Caco-2 (cell line): ENCODE measurements around the gene FEV. TPM values are rescaled to one million over a fixed set of nuclear protein-coding genes. Genes with fewer than 3 reads are reported as not detected.

ENCODE experiments used
- Bru-seq: library from RNA; stranded (reverse); fragments of 400-500 nt; gene quantifications from one replicate; lab custom pipeline; 2021; lab: Mats Ljungman, UMichigan
- BruChase-seq, 2 experiments: library from RNA; stranded (reverse); fragments of 400-500 nt; gene quantifications; one replicate each; lab custom pipeline; 2021; lab: Mats Ljungman, UMichigan
- BruUV-seq: library from RNA; stranded (reverse); fragments of 400-500 nt; replicated peaks from 2 replicates; lab custom pipeline; 2021; lab: Mats Ljungman, UMichigan
- CTCF ChIA-PET: fragments of 300-600 bp; sonication (Branson Sonifier 250); formaldehyde crosslinking; loops from one replicate; lab custom pipeline; 2022; ENCODE audit warnings: antibody characterized with exemption; lab: Charles Lee
- POLR2A ChIA-PET: fragments of 300-600 bp; sonication (Branson Sonifier 250); formaldehyde crosslinking; loops from one replicate; lab custom pipeline; 2022; ENCODE audit warnings: antibody characterized with exemption; lab: Charles Lee
- DNase-seq, 2 experiments: peaks; one replicate each; pipeline versions ENCODE4 v3.0.0 to v3.0.0-alpha.2; 2020 to 2022
- H3K27me3 ChIP-seq: replicated peaks from 2 replicates; pipeline ENCODE4 v1.6.0; 2011; ENCODE audit warnings: low read length; ENCODE audit not compliant: control insufficient read depth, insufficient read depth
- H3K36me3 ChIP-seq: 2 replicates; pipeline ENCODE4 v1.5.1; 2011; ENCODE audit warnings: low read length; ENCODE audit not compliant: control insufficient read depth, insufficient read depth
- H3K4me1 ChIP-seq: fragments of 250-450 bp; sonication (Bioruptor Pico); 2 replicates; pipeline ENCODE4 v1.5.1; 2020; ENCODE audit warnings: mild to moderate bottlenecking
- H3K4me3 ChIP-seq: 2 replicates; pipeline ENCODE4 v1.5.1; 2011; ENCODE audit warnings: low read depth, mild to moderate bottlenecking, control low read depth, low read length
- H3K9me3 ChIP-seq: fragments of 250-450 bp; sonication (Bioruptor Pico); 2 replicates; pipeline ENCODE4 v1.5.1; 2020; ENCODE audit warnings: mild to moderate bottlenecking, moderate library complexity
- H3K27ac Mint-ChIP-seq: one replicate; pipeline ENCODE4 v1.8.0; 2022; ENCODE audit warnings: mixed read lengths; ENCODE audit not compliant: unreplicated experiment
- H3K27me3 Mint-ChIP-seq: one replicate; pipeline ENCODE4 v1.8.0; 2022; ENCODE audit warnings: mixed read lengths; ENCODE audit not compliant: insufficient read depth, unreplicated experiment
- H3K36me3 Mint-ChIP-seq: one replicate; pipeline ENCODE4 v1.8.0; 2022; ENCODE audit warnings: mild to moderate bottlenecking, mixed read lengths; ENCODE audit not compliant: insufficient read depth, unreplicated experiment
- H3K4me1 Mint-ChIP-seq: one replicate; pipeline ENCODE4 v1.8.0; 2022; ENCODE audit warnings: low read depth, mixed read lengths; ENCODE audit not compliant: unreplicated experiment
- H3K4me3 Mint-ChIP-seq: one replicate; pipeline ENCODE4 v1.8.0; 2022; ENCODE audit warnings: mild to moderate bottlenecking, moderate library complexity, mixed read lengths; ENCODE audit not compliant: unreplicated experiment
- H3K9me3 Mint-ChIP-seq: one replicate; pipeline ENCODE4 v1.8.0; 2022; ENCODE audit warnings: mixed read lengths; ENCODE audit not compliant: unreplicated experiment
- intact Hi-C: fragments of 100-400 bp; cut with micrococcal nuclease; formaldehyde crosslinking; loops from one replicate; pipeline ENCODE4 v1.10.0; 2022; ENCODE audit not compliant: unreplicated experiment
- long read RNA-seq: library from polyadenylated mRNA; stranded (forward); transcript quantifications from one replicate; pipeline ENCODE4 v2.0.0, GENCODE V29; 2022
- total RNA-seq: library from RNA; stranded (reverse); gene quantifications from 2 replicates; pipeline ENCODE4 v1.2.3, GENCODE V29; 2022
- TF ChIP-seq, protein P1 (sequence below), 2 experiments: fragments of 200-600 bp in 1 of 2; IDR thresholded peaks; 1 replicate in 1 of 2; 2 replicates in 1 of 2; pipeline versions ENCODE4 v1.5.1 to v1.8.0; 2011 to 2022; ENCODE audit warnings: antibody characterized with exemption in 1 of 2, control low read depth in 1 of 2, inconsistent platforms in 1 of 2, low read depth in 1 of 2, low read length in 1 of 2, mild to moderate bottlenecking in 1 of 2, moderate library complexity in 1 of 2; ENCODE audit not compliant: insufficient read depth in 1 of 2, severe bottlenecking in 1 of 2, unreplicated experiment in 1 of 2

FEV gene
- total RNA-seq, result not detected in 2 replicates
- not detected for Bru-seq, nascent RNA
- BruChase-seq, experiment 1, labeled RNA remaining after a 2-hour chase, result percentile 12 among the genes with signal in this experiment
- BruChase-seq, experiment 2, labeled RNA remaining after a 6-hour chase, result percentile 13 among the genes with signal in this experiment
- long read RNA-seq, result 0 reads

DNA sequence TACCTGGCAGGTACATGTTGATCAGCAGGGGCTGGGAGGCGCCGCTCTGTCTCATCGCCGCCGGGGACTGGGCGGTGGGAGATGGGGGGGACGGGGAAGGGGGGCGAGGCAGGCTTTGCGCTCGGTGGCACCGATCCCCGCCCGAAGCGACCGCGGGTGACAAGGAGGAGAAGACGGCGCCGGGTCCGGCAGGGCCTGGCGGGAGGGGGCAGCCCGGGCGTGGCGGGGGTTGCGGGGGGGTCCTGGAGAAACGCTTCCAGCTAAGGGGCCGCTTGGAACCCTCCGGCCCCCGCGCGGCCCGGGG is at the start of gene FEV:
FEV (minus strand) TSS at position 164 of the 304 bp plus-strand sequence; CDS start at position 55, 109 bp downstream.
- no peak within 1 kb of the TSS for H3K27ac Mint-ChIP-seq
- no peak within 1 kb of the TSS for H3K4me3 Mint-ChIP-seq
- no peaks in the 10 kb centered on the region for H3K36me3 Mint-ChIP-seq
- ChIA-PET POLR2A (no interaction called here), CTCF (interaction anchor here (1.0 kb wide), 1 partner anchor 17 kb away, joined by 3 read pairs; no protein-coding TSS in a partner anchor)
- no peaks in the 10 kb centered on the region for H3K9me3 Mint-ChIP-seq
- TF ChIP-seq, protein P1, sequence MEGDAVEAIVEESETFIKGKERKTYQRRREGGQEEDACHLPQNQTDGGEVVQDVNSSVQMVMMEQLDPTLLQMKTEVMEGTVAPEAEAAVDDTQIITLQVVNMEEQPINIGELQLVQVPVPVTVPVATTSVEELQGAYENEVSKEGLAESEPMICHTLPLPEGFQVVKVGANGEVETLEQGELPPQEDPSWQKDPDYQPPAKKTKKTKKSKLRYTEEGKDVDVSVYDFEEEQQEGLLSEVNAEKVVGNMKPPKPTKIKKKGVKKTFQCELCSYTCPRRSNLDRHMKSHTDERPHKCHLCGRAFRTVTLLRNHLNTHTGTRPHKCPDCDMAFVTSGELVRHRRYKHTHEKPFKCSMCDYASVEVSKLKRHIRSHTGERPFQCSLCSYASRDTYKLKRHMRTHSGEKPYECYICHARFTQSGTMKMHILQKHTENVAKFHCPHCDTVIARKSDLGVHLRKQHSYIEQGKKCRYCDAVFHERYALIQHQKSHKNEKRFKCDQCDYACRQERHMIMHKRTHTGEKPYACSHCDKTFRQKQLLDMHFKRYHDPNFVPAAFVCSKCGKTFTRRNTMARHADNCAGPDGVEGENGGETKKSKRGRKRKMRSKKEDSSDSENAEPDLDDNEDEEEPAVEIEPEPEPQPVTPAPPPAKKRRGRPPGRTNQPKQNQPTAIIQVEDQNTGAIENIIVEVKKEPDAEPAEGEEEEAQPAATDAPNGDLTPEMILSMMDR (IDR thresholded peaks at IDR 0.05; ENCODE audit: insufficient read depth in 1 of 2, low read depth in 1 of 2, low read length in 1 of 2, severe bottlenecking in 1 of 2, unreplicated experiment in 1 of 2), result no peak
- Histone ChIP-seq H3K27me3 (peaks cover 12% of the 10 kb centered on the region), H3K4me1 (peaks cover 14% of the 10 kb centered on the region), H3K36me3 (no peaks in the 10 kb centered on the region), H3K9me3 (no peaks in the 10 kb centered on the region), H3K4me3 (no peak within 1 kb of the TSS)
- no peak for DNase-seq
- no TSS peak for BruUV-seq
- H3K4me1 Mint-ChIP-seq, result peaks cover 6% of the 10 kb centered on the region
- intact Hi-C loops, result no loop called here
- peaks cover 43% of the 10 kb centered on the region for H3K27me3 Mint-ChIP-seq

DNA sequence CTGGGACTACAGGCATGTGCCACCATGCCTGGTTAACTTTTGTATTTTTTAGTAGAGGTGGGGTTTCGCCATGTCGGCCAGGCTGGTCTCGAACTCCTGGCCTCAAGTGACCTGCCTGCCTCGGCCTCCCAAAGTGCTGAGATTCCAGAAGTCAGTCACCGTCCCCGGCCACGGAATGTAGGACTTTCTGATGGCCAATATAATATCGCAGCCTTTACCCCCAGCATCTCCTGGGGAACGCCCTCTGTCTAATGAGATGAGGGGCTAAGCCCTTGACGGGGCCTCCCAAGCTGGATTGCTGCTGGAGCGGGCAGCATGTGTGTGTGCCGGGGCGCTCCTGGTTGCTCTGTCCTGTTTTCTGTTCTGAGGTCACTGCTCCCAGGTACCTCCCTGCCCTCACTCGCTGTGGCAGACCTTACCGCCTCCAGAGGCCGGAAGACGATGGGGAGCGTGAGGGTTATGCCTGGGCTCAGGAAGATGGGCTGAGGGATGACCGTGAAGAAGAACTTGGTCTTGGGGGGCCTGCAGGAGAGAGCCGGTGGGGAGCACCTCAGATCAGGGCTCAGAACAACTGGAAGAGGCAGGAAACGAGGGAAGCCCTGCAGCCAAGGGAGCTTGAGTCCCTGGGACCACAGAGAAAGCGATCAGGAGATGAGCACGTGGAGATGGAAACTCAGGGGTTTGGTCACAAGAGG is 47.2 kb upstream of the FEV start:
- no peaks in the 10 kb centered on the region for H3K36me3 ChIP-seq
- H3K36me3 Mint-ChIP-seq, result no peaks in the 10 kb centered on the region
- H3K27ac Mint-ChIP-seq, result no peak overlapping the region
- H3K27me3 Mint-ChIP-seq, result peaks cover 11% of the 10 kb centered on the region
- no peaks in the 10 kb centered on the region for H3K4me1 ChIP-seq
- H3K4me3 Mint-ChIP-seq, result no peak overlapping the region
- TF ChIP-seq, protein P1 (IDR thresholded peaks at IDR 0.05; ENCODE audit: insufficient read depth in 1 of 2, low read depth in 1 of 2, low read length in 1 of 2, severe bottlenecking in 1 of 2, unreplicated experiment in 1 of 2), result no peak
- no peaks in the 10 kb centered on the region for H3K9me3 ChIP-seq
- no peak overlapping the region for H3K4me3 ChIP-seq
- ChIA-PET CTCF (interaction anchor here (0.6 kb wide), 1 partner anchor 24 kb away, joined by 3 read pairs; no protein-coding TSS in a partner anchor), POLR2A (no interaction called here)
- no peak for DNase-seq
- H3K4me1 Mint-ChIP-seq, result peaks cover 4% of the 10 kb centered on the region
- no peaks in the 10 kb centered on the region for H3K9me3 Mint-ChIP-seq
- no peaks in the 10 kb centered on the region for H3K27me3 ChIP-seq
- no TSS peak for BruUV-seq
- intact Hi-C loops, result no loop called here

DNA sequence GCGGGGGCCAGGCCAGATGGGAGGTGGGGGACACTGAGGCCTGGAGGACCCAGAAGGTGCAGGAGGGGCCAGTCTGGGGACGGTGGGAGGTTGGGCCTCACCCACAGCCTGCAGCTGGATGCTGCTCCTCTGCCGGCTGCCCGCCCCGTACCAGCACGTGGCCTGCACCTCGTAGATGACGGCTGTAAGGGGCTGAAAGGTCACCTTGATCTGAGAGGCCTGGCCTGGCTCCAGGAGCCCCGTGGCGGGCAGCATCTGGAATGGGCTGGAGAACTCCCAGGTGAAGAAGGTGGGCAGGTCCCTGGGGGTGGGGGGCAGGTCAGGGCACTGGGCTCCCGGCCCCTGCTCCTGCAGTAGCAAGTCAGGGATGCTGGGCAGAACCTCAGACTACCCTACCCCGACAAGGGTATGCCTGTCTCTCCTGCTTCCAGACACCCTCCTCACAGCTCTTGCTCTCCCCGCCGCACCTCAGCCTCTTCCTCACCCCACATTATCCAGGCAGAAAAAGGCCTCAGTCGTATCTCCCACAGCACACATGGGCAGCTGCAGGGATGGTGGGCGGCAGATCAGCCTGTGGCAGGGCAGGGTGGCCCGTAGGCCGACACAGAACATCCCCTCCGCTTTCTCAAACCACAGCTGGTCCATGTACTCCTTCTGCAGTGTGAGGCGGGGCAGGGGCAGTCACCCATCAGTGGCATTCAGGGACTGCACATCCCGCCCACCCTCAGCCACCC is 46.2 kb upstream of the FEV start:
- BruUV-seq, result no TSS peak
- no peaks in the 10 kb centered on the region for H3K9me3 ChIP-seq
- H3K27me3 ChIP-seq, result no peaks in the 10 kb centered on the region
- TF ChIP-seq, protein P1 (IDR thresholded peaks at IDR 0.05; ENCODE audit: insufficient read depth in 1 of 2, low read depth in 1 of 2, low read length in 1 of 2, severe bottlenecking in 1 of 2, unreplicated experiment in 1 of 2), result no peak
- CTCF ChIA-PET, result interaction anchor here (2.0 to 2.2 kb wide), 2 partner anchors 28 to 30 kb away, joined by 25 to 39 read pairs; partner anchors contain the start of gene IHH
- no peak overlapping the region for H3K4me3 ChIP-seq
- Mint-ChIP-seq H3K36me3 (no peaks in the 10 kb centered on the region), H3K27ac (no peak overlapping the region), H3K27me3 (peaks cover 11% of the 10 kb centered on the region), H3K4me3 (no peak overlapping the region), H3K4me1 (peaks cover 4% of the 10 kb centered on the region), H3K9me3 (no peaks in the 10 kb centered on the region)
- H3K36me3 ChIP-seq, result no peaks in the 10 kb centered on the region
- intact Hi-C loops, result no loop called here
- H3K4me1 ChIP-seq, result no peaks in the 10 kb centered on the region
- POLR2A ChIA-PET, result no interaction called here
- no peak for DNase-seq
